Activated CD4-positive, CD25-positive, alpha-beta regulatory T cell treated with anti-CD3 and anti-CD28 coated beads, Interleukin-2, amount 50 U/mL, for 16 hours (primary cell): ENCODE data around the gene ITIH6.

Source experiments
- DNase-seq: peaks from one replicate; pipeline ENCODE4 v3.0.0-alpha.2; 2020; ENCODE audit warnings: low read depth, low spot score

Gene ITIH6

DNA sequence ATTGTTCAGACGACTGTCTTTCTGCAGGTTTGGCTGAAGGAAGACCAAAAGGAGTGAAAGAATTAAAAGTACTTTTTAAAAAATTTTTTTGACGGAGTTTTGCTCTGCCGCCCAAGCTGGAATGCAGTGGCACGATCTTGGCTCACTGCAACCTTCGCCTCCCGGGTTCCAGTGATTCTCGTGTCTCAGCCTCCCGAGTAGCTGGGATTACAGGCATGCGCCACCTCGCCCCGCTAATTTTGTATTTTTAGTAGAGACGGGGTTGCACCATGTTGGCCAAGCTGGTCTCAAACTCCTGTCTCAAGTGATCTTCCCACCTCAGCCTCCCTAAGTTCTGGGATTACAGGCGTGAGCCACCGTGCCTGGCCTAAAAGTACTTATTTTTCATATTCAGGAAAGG, 86.3 kb downstream of the ITIH6 start:
- no peak for DNase-seq

- no peak for DNase-seq
Observed at GRCh38 chrX:54710920-54711319, 87.1 kb downstream of the ITIH6 start.

DNA sequence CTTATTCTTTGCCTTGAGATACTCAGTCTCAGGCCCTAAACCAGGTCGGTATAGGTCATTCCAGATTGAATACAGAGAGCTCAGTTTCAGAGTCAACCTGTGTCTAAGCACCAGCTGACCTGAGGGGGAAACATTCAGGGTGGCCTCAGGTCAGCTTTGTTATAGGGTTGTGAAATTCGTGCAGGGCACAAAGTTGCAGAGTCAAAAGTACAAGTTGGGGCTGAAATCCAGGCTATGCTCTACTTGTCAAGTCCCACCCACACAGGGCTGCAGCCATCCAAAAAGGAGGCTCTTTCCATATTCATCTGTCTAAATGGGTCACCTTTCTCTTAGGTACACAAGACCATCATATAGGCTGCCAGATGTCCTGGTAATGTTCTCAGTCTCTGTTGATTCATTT, 89.7 kb downstream of the ITIH6 start:
- no peak for DNase-seq
